Osteocyte (in vitro differentiated cells): ENCODE measurements around the gene CDC34. TPM values are rescaled to one million over a fixed set of nuclear protein-coding genes. Genes with fewer than 3 reads are reported as not detected.

Source experiments
- DNase-seq: peaks from one replicate; pipeline ENCODE4 v3.0.0; 2021; ENCODE audit warnings: mixed read lengths; ENCODE audit not compliant: unreplicated experiment; ENCODE audit errors: extremely low spot score
- H3K27ac Mint-ChIP-seq: one replicate; pipeline ENCODE4 v1.8.0; 2021; ENCODE audit warnings: mild to moderate bottlenecking, mixed read lengths; ENCODE audit not compliant: unreplicated experiment
- H3K27me3 Mint-ChIP-seq: one replicate; pipeline ENCODE4 v1.8.0; 2021; ENCODE audit warnings: mixed read lengths; ENCODE audit not compliant: unreplicated experiment
- H3K36me3 Mint-ChIP-seq: one replicate; pipeline ENCODE4 v1.8.0; 2021; ENCODE audit warnings: mixed read lengths; ENCODE audit not compliant: unreplicated experiment
- H3K4me1 Mint-ChIP-seq: one replicate; pipeline ENCODE4 v1.8.0; 2021; ENCODE audit warnings: mixed read lengths; ENCODE audit not compliant: unreplicated experiment
- H3K4me3 Mint-ChIP-seq: one replicate; pipeline ENCODE4 v1.8.0; 2021; ENCODE audit warnings: mild to moderate bottlenecking, moderate library complexity, mixed read lengths; ENCODE audit not compliant: unreplicated experiment
- H3K9me3 Mint-ChIP-seq: one replicate; pipeline ENCODE4 v1.8.0; 2021; ENCODE audit warnings: mixed read lengths; ENCODE audit not compliant: unreplicated experiment
- CTCF ChIP-seq: fragments of 200-600 bp; sonication (generic); IDR thresholded peaks from 2 replicates; pipeline ENCODE4 v1.5.0; 2021; ENCODE audit warnings: antibody characterized with exemption, mild to moderate bottlenecking, moderate library complexity
- total RNA-seq: library from RNA; stranded (reverse); gene quantifications from 2 replicates; pipeline ENCODE4 v1.2.1, GENCODE V29; 2021

The CDC34 gene
- total RNA-seq, 1 donor from 2014 or later = 65.3 TPM

GRCh38 chr19:525857-526419 is 5.6 kb upstream of the CDC34 start:
- no peaks in the 10 kb centered on the region for H3K27me3 Mint-ChIP-seq
- no peak overlapping the region for H3K27ac Mint-ChIP-seq
- H3K9me3 Mint-ChIP-seq = no peaks in the 10 kb centered on the region
- no peak for DNase-seq
- no peak overlapping the region for H3K4me3 Mint-ChIP-seq
- no peaks in the 10 kb centered on the region for H3K36me3 Mint-ChIP-seq
- H3K4me1 Mint-ChIP-seq = peaks cover 13% of the 10 kb centered on the region
- TF ChIP-seq CTCF = no peak

- no peaks in the 10 kb centered on the region for H3K36me3 Mint-ChIP-seq
- TF ChIP-seq CTCF = no peak
These were observed 1.2 kb upstream of the CDC34 start for GRCh38 chr19:530134-531008.

GRCh38 chr19:531009-531752 is 379 bp upstream of the CDC34 start:
- no peak for TF ChIP-seq CTCF
- H3K36me3 Mint-ChIP-seq = no peaks in the 10 kb centered on the region
- H3K4me3 Mint-ChIP-seq = peak overlapping the region; percentile 73
- no peaks in the 10 kb centered on the region for H3K27me3 Mint-ChIP-seq
- peak; percentile 98 for DNase-seq
- no peaks in the 10 kb centered on the region for H3K9me3 Mint-ChIP-seq
- peaks cover 22% of the 10 kb centered on the region for H3K4me1 Mint-ChIP-seq
- H3K27ac Mint-ChIP-seq = peak overlapping the region; percentile 52

More at GRCh38 chr19:530134-531008, 1.2 kb upstream of the CDC34 start:
- no peak for DNase-seq
- H3K4me1 Mint-ChIP-seq = peaks cover 24% of the 10 kb centered on the region
- H3K4me3 Mint-ChIP-seq = peak overlapping the region; percentile 73
- H3K9me3 Mint-ChIP-seq = no peaks in the 10 kb centered on the region
- H3K27me3 Mint-ChIP-seq = no peaks in the 10 kb centered on the region
- H3K27ac Mint-ChIP-seq = peak overlapping the region; percentile 52

- no peak for DNase-seq
- peak; percentile 62 for TF ChIP-seq CTCF
These were observed 1.2 kb downstream of the CDC34 start for GRCh38 chr19:532561-533363.

More at GRCh38 chr19:532561-533363, 1.2 kb downstream of the CDC34 start:
- Mint-ChIP-seq H3K36me3 (no peaks in the 10 kb centered on the region), H3K9me3 (no peaks in the 10 kb centered on the region), H3K4me1 (peaks cover 22% of the 10 kb centered on the region), H3K27ac (peak overlapping the region; percentile 97), H3K4me3 (peak overlapping the region; percentile 88), H3K27me3 (no peaks in the 10 kb centered on the region)
